HG03354 (cell line): Measurements from ENCODE around the gene CARD8.
"Not testable (repeated sequence)": the region's sequence is repeated elsewhere in the genome, so short reads cannot be mapped to it uniquely, and the experiment has no call there.

Experiments used
- ATAC-seq: cut with Tn5 transposase; IDR thresholded peaks from one replicate; pipeline ENCODE4 v1.9.1; 2021; ENCODE audit warnings: mild to moderate bottlenecking; ENCODE audit not compliant: unreplicated experiment, poor library complexity, severe bottlenecking

Gene CARD8, protein sequence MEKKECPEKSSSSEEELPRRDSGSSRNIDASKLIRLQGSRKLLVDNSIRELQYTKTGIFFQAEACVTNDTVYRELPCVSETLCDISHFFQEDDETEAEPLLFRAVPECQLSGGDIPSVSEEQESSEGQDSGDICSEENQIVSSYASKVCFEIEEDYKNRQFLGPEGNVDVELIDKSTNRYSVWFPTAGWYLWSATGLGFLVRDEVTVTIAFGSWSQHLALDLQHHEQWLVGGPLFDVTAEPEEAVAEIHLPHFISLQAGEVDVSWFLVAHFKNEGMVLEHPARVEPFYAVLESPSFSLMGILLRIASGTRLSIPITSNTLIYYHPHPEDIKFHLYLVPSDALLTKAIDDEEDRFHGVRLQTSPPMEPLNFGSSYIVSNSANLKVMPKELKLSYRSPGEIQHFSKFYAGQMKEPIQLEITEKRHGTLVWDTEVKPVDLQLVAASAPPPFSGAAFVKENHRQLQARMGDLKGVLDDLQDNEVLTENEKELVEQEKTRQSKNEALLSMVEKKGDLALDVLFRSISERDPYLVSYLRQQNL

DNA sequence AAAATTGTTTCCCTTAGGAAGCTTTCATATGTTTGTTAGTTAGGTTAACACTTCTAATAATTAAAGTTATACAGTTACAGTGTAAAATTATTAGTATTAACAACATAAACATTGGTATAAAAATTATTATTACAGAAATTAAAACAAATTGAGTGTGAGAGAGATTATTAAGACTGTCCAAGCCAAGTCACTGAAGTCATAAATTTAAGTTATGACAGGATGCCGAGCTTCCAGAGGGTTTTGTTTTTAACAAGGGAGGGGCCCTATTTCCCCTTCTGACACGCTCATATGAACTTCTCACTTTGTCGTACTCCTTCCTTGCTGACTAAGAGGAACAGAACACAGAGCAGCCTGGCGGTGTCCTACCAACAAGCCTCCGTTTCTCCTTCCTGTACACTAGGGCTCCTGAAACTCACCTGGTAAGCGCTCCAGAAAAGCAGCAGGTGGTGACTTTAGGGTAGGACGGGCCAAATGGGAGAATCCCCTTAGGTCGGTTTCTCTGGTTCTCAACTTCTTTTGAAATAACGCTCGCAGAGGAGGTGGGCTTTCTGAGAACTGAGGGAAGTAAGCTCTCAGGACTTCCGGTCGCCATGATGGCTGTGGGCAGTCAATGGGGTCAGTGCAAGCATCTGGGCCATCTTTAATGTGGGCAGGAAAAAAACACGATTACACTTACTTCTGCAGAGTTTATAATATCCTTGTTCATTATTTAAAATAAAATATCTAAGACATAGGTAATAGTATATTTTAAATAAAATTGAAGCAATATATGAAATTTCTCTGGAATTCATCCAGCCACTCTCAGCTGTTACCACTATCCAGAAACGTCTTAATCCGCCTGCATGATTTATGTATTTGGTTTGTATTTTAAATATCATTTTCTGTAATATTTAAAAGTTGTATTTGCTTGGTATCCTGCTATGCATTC lies at the start of gene CARD8:
Gene CARD8 (minus strand): TSS at position 537 of the 928 bp plus-strand sequence. CDS start 14,892 bp downstream, outside the sequence.
- ATAC-seq = peak; percentile 56

DNA sequence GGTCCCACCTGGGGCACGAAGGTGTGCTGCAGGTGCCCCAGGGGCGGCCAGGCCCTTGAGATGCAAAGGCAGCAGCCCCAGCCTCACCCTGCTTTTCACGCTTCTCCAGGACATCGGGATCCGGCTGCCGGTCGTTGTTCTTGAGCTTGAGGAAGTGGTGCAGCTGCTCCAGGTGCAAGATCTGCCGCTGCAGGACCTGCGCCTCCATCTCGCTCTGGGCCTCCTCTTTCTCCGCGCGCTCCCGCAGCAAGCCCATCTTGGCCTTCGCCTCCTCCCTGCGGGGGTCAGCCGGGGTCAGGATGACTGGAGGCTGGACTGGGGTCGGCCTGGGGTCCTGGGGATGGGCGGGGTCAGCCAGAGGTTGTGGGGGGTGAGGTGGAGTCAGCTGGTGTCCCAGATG lies 48.2 kb upstream of the CARD8 start:
- ATAC-seq = no peak

DNA sequence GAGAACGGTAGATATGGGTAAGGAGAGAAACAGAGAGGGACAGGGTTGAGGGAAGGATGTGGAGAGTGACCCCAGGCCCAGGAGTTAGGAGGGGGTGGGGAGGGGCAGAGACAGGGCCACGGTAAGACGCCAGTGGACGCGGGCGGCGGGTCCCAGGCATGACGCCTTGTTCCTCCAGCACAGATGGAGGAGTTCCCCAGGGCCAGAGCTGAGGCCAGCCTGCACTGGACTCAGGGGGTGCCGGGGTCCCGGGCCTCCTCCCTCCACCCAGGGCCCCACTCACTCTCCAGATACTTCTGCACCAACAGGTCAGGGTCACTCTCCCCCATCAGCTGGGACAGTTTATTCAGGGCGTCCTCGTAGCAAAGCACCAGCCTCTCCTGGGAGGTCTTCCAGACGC lies 47.7 kb upstream of the CARD8 start:
- no peak for ATAC-seq

DNA sequence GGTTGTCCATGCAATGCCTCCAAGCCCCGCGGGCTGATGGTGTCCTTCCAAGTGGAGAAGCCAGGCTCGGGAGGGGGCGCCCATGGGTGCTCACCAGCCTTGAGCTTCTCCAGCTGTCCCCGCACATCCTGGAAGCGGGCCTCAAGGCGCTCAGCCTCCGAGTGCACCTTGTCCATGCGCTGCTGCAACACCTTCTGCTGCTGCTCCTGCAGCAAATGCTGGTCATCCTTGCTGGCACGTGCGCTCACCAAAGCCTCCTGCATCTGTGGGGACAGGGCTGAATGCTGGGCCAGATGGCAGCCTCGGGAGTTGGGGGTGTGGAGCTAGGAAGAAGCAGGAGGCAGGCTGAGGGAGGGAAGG lies 46.9 kb upstream of the CARD8 start:
- ATAC-seq = no peak

DNA sequence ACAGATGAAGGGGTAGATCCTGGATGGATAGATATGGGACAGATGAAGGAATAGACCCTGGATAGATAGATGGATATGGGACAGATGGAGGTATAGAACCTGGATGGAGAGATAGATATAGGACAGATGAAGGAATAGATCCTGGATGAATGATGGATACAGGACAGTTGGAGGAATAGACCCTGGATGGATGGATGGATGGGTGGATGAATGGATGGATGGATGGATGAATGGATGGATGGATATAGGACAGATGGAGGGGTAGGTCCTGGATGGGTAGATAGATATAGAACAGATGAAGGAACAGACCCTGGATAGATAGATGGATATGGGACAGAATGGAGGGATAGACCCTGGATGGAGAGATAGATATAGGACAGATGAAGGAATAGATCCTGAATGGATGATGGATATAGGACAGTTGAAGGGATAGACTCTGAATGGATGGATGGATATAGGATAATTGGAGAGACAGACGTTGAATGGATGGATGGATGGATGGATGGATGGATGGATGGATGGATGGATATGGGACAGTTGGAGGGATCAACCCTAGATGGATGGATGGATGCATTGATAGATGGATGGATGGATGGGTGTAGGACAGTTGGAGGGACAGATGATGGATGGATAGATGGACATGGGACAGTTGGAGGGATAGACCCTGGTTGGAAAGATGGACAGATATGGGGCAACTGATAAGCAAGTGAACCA lies 46.3 kb upstream of the CARD8 start:
- ATAC-seq = no peak

DNA sequence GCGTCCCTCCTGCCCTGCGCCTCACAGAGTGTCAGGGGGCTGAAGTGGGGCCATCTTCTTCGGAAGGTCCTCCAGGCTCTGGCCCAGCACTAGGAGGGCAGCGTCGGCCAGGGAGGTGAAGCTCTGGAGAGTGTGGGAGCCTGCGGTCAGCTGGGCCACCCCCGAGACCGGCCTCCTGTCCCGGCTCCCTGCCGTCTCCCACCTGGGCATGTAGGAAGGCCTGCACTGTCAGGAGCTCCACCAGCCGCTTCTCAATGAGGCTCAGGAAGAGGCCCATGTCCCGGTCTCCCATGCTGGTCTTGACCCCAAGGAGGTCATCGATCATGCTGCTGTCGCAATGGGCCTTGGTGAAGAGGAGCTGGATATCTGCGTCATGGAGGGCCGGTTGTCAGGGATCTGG lies 42.3 kb upstream of the CARD8 start:
- no peak for ATAC-seq

DNA sequence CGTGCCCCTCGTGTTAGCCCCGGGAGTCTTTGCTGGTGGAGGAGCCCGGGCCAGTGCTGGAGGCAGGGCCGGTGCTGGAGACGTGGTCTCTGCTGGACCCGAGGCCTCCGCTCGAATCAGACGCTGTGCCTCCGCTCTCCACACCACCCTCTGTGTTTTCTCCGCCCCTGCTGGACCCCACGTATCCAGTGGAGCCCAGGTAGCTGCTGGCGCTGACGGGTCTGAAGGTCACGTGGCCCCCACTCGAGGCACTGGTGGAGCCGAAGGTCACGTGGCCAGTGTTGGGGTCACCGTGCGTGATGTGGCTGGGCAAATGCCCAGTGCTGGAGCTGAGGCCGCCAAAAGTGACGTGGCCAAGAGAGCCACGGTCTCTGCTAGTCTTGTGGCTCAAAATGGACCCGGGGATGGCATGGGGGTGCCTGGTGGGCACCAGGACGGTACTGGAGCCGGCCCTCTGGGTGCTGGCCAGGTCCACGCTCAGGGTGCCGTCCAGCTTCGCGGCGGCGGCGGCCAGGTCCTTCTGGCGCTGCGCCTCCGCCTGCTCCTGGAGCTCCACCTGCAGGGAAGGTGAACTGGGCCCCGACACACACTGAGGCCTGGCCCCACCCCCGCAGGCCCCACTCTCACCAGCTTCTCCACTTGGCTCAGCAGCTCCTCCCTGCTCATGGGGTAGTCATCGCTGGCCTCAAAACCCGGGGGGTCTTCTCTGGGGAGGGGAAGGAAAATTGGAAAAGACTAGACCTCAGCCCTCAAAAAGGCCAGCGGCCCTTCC lies 41.4 kb upstream of the CARD8 start:
- no peak for ATAC-seq

DNA sequence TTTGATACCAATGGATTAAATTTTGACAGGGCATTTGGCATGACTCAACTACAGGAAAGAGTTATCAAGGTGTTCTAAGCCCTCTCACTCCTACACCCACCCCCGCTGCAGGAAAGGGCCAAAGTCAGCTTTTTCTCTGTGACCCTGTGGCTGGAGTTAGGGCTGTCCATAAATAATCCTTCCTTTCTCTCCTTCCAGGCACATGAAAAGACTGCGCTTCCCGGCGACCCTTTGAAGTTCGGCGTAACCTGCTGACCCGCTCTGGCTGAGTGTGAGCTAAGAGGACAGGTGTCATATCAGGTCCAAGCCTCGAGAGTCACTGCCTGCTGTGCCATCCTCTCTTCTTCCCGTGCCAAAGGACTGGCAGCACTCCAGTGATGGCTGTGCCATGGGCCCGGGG lies 39.7 kb upstream of the CARD8 start:
- ATAC-seq = no peak

DNA sequence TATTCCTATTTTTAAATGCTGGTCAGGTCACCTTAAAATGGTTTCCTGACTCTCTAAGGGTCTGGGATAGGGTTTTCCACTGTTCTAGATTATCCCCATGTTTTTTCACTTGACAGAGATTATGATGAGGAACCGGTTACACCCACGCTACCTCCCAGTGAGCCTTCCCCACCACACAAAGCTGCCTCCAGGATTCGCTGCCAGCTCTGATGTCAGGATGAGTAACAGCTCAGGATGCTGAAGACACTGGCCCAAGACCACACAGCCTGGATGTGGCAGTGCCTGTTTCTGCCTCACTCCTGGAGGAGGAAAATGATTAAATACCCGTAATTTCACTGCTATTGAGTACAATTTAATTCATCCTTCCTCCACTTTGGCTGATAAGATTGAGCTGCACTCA lies 37.1 kb upstream of the CARD8 start:
- ATAC-seq = no peak

DNA sequence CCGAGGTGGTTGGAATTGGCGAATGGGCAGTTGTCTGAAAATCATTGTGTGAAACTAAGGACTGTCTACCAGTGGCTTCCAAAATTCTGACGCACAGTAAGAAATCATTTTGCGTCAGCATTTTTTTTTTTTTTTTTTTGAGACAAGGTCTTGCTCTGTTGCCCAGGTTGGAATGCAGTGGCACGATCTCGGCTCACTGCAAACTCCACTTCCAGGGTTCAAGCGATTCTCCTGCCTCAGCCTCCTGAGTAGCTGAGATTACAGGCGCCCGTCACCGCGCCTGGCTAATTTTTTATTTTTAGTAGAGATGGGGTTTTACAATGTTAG lies 35.7 kb upstream of the CARD8 start:
- not testable (repeated sequence) for ATAC-seq

DNA sequence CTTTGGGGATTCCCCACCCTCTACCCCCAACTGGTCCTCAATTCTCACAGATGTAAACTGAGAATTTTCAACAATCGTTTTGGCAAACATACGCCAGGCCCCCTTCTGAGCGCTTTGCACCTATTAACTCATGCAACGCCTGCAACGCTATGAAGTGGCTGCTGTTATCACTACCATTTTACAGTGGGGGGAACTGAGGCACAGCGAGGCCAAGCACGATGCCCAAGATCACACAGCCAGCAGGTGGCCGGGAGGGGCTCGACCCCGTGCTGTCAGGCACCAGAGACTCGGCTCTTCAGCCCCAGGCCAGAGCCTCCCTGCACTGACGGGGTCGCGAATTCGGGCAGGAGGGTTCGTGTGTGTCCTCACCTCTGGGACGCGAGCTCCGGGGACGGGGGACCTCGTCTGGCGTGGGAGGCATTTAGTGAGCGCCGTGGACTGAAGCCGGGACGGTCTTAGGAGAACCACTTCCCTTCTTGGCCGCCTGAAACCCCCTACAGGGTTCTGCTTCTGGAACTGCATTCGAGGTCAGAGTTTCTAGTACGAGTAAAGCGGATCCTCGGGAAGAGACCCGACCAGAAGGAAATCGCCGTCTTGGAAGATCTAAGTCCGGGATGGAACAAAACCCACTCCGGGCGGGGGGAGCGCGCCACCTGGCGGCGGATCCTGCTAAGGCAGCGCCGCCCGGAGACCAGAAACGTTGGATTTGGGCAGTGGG lies 35.2 kb upstream of the CARD8 start:
- no peak for ATAC-seq

DNA sequence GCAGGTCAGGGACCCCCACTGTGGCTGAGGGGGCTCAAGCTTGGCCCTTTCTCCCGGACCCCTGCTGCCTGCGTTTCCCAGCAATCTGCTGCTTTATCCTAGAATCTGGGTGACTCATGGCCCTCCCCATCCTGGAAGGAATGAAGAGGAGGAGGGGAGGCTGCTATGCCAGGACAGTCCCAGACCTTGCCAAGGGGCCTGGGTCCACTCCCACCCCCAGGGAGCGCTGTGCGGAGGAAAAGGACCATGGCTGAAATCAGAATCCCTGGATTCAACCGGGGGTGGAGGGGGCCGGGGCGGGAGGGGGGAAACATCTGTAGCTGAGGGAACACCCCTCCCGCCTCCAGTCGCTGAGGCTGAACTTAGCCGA lies 34.7 kb upstream of the CARD8 start:
- no peak for ATAC-seq

DNA sequence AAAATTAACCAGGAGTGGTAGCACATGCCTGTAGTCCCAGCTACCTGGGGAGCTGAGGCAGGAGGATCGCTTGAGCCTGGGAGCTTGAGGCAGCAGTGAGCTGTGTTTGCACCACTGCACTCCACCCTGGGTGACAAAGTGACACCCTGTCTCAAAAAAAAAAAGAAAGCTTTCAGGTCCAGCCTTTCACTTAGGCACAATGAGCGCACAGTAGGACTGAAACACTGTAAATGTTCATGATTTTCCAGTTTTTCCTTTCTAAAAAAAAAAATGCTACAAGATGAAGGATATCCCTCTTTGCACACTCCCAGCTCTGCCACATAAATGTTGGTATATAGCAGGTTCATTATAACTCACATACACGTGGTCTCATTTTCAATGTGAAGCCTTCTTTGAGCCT lies 32.0 kb upstream of the CARD8 start:
- no peak for ATAC-seq

DNA sequence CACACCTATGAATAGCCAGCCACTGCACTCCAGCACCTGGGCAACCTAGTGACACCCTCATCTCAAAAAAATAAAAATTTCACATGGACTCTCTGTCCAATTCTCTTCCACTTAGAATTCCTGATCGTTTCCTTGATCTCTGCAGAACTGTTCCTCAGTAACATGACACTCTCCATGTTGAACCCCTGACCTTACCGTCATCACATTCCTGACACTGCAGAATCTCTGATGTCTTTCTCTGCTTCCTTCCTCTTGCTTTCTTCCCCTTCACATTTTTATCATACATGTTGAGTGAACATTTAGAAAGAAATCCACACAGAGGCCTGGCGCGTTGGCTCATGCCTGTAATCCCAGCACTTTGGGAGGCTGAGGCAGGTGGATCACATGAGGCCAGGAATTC lies 29.2 kb upstream of the CARD8 start:
- no peak for ATAC-seq

DNA sequence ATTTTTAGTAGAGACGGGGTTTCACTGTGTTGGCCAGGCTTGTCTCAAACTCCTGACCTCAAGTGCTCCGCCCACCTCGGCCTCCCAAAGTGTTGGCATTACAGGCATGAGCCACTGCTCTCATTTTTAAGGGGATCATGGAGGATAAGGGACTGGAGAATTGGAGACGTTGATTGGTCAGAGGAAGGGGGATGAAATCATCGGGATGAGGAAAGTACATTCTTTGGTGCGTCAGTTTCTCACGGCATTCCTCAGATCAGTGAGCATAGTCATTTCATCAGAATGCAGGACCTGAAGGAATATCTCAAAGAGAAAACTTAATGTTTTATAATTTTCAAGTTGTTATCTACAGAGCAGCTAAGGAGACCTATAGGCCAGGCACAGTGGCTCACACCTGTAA lies 28.2 kb upstream of the CARD8 start:
- no peak for ATAC-seq

DNA sequence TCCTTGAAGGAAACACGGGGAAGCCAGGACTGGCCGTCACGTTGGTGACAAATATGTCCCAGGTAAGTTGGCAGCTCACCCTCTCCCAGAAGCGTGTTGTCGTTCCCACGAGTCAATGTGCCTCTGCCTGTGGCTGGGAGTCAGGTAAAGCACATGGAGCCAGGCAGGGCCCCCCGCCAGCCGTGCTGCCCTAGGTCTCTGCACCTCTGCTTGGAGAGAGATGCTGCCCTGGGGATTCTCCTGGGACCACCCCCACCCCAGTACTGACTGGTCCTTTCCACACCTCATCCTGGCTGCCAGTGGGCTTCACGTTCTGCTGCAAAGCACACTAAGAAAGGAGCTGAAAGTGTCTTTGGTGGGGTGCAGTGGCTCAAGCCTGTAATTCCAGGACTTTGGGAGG lies 24.0 kb upstream of the CARD8 start:
- ATAC-seq = no peak

DNA sequence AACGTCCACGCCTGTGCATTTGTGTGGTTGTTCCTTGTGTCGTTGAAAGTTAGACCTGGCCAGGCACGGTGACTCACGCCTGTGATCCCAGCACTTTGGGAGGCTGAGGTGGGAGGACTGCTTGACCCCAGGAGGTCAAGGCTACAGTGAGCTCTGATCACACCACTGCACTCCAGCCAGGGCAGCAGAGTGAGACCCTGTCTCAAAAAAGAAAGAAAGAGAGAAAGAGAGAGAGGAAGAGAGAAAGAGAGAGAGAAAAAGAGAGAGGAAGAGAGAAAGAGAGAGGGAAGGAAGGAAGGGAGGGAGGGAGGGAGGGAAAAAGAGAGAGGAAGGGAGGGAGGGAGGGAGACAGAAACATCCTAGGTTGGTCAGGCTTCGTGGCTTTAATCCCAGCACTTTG lies 19.2 kb upstream of the CARD8 start:
- no peak for ATAC-seq

DNA sequence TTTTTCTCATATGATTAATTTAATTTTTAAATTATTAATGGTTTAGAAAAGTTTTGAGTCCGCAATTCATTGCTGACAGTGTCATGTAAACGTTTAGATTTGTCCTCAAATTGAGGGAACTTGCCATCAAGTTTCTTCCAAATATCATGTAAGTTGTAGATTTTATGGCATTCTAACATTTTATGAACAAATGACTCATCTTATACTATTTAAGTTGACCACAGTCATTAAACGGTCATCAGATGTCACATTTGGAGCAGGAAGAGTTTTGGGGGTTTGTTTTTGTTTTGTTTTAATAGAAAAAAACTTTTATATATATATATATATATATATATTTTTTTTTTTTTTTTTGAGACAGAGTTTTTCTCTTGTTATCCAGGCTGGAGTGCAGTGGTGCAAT lies 18.5 kb upstream of the CARD8 start:
- no peak for ATAC-seq

DNA sequence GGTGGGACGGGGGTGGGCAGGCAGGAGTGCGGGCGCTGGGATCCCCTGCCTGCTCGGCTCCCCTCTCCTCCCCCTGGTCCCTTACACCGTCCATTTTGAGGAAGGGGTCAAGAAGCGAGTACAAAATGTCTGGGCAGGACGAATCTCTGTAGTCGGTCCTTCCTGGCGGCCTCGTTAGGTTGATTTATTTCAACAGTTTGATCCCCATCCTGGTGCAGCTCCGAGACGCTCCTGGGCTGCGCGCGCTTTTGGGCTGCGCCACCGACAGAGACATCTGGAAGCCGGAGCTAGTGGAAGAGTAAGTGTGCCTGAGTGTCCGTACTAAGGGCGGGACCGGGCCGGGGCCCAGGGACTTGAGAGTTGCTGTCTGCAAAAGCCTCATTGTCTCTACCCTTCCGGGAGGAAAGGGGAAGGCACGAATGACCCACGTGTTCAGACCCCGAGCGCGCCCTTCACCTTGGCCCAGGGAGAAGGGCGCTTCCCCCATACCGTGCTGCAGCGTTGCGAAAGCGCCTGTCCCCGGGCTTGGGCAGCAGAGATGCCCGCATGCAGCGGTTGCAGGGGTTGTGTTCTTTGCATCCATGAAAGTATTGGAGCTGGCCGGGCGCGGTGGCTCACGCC lies 15.9 kb upstream of the CARD8 start:
- no peak for ATAC-seq
